ENCODE data around the gene KLF1. TPM values are rescaled to one million over a fixed set of nuclear protein-coding genes. Genes with fewer than 3 reads are reported as not detected.
A peak's percentile ranks its signal among the peaks of the same experiment; 100 is the strongest.
"Not testable (repeated sequence)": the region's sequence is repeated elsewhere in the genome, so short reads cannot be mapped to it uniquely, and the experiment has no call there.

Gene KLF1
- total and polyA plus RNA-seq, 10 donors, result 0.13 to 13.0 (median 0.67) TPM; not detected in 1

- Histone ChIP-seq H3K36me3 (peaks cover 0 to 32% (median 17%) of the 10 kb centered on the region in 6 donors), H3K9me3 (no peaks in the 10 kb centered on the region), H3K4me1 (peaks cover 9 to 43% (median 22%) of the 10 kb centered on the region in 6 donors), H3K4me3 (peak within 1 kb of the TSS; percentile 75 to 100 (median 96)), H3K27ac (peak within 1 kb of the TSS in 7 of 8 donors; percentile 35 to 90 (median 82)), H3K27me3 (replicated peaks in 1 of 7) (peaks cover 0 to 11% (median 0%) of the 10 kb centered on the region in 7 donors)
- peak; percentile 98 for DNase-seq
- intact Hi-C loops (cut with DNase I; ENCODE audit: low total_unique reads), result no loop called here
- WGBS, 5 donors, result 0% methylated on average over 29 to 49 of the region's 49 CpGs
- TF ChIP-seq CTCF (IDR thresholded peaks at IDR 0.05 in 8 of 11, conservative IDR thresholded peaks at IDR 0.05 in 3 of 11) (peak in 3 of 11 experiments; percentile 21 to 39 (median 32)), POLR2A (IDR thresholded peaks at IDR 0.05) (peak in 1 of 3 donors; percentile 48), POLR2AphosphoS5 (IDR thresholded peaks at IDR 0.05) (peak; percentile 94 to 98 (median 95))
These were observed 4.0 kb upstream of the KLF1 start, which contains the start of gene GCDH for GRCh38 chr19:12890787-12891552. TSS of gene GCDH (plus strand) at chr19:12891160. CDS start at chr19:12891305, 145 bp downstream.

GRCh38 chr19:12890299-12890786 lies 3.3 kb upstream of the KLF1 start:
- WGBS, 5 donors, result 32 to 38% (median 33%) methylated on average over 10 of the region's 10 CpGs
- intact Hi-C loops (cut with DNase I; ENCODE audit: low total_unique reads); DNase-seq; H3K9me3 ChIP-seq: not testable (repeated sequence)
- peak in 2 of 11 experiments; percentile 2 to 14 for TF ChIP-seq CTCF (IDR thresholded peaks at IDR 0.05 in 8 of 11, conservative IDR thresholded peaks at IDR 0.05 in 3 of 11)
- H3K27me3 ChIP-seq (replicated peaks in 1 of 7), result peaks cover 0 to 17% (median 6%) of the 10 kb centered on the region in 7 donors
- H3K27ac ChIP-seq, result peak overlapping the region in 5 of 8 donors; percentile 75 to 90 (median 87)
- H3K4me3 ChIP-seq, result peak overlapping the region in 6 of 8 donors; percentile 95 to 100 (median 98)
- H3K36me3 ChIP-seq, result peaks cover 0 to 26% (median 16%) of the 10 kb centered on the region in 6 donors
- peaks cover 9 to 49% (median 28%) of the 10 kb centered on the region in 6 donors for H3K4me1 ChIP-seq

GRCh38 chr19:12888006-12888603 lies 1.1 kb upstream of the KLF1 start:
- no peak overlapping the region for H3K27ac ChIP-seq
- H3K27me3 ChIP-seq (replicated peaks in 1 of 7), result peaks cover 0 to 31% (median 16%) of the 10 kb centered on the region in 7 donors
- peaks cover 15 to 64% (median 42%) of the 10 kb centered on the region in 6 donors for H3K4me1 ChIP-seq
- no peak overlapping the region for H3K4me3 ChIP-seq
- H3K36me3 ChIP-seq, result peaks cover 0 to 3% (median 0%) of the 10 kb centered on the region in 6 donors
- no peak for DNase-seq
- H3K9me3 ChIP-seq, result peaks cover 0 to 17% (median 10%) of the 10 kb centered on the region in 8 donors
- intact Hi-C loops (cut with DNase I; ENCODE audit: low total_unique reads), result loop anchor here (10.0 kb wide), 1 partner anchor 77 kb away; the partner anchor contains the start of gene DAND5
- WGBS, 5 donors, result 66 to 82% (median 80%) methylated on average over 5 of the region's 5 CpGs
- TF ChIP-seq POLR2AphosphoS5 (IDR thresholded peaks at IDR 0.05), result no peak
- TF ChIP-seq CTCF (IDR thresholded peaks at IDR 0.05 in 8 of 11, conservative IDR thresholded peaks at IDR 0.05 in 3 of 11), result no peak
- no peak for TF ChIP-seq POLR2A (IDR thresholded peaks at IDR 0.05)
